GM20000 (cell line): ENCODE measurements around the gene RBMX2.
"Not testable (repeated sequence)": the region's sequence is repeated elsewhere in the genome, so short reads cannot be mapped to it uniquely, and the experiment has no call there.

ENCODE experiments used
- DNase-seq: peaks from one replicate; pipeline ENCODE4 v3.0.0; 2012; ENCODE audit warnings: low spot score
- TF ChIP-seq, protein P1 (sequence below): IDR thresholded peaks from 2 replicates; pipeline ENCODE4 v1.5.1; 2012; ENCODE audit warnings: mild to moderate bottlenecking, control low read depth; ENCODE audit errors: extremely low read depth, missing control alignments

Gene RBMX2, protein sequence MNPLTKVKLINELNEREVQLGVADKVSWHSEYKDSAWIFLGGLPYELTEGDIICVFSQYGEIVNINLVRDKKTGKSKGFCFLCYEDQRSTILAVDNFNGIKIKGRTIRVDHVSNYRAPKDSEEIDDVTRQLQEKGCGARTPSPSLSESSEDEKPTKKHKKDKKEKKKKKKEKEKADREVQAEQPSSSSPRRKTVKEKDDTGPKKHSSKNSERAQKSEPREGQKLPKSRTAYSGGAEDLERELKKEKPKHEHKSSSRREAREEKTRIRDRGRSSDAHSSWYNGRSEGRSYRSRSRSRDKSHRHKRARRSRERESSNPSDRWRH

DNA sequence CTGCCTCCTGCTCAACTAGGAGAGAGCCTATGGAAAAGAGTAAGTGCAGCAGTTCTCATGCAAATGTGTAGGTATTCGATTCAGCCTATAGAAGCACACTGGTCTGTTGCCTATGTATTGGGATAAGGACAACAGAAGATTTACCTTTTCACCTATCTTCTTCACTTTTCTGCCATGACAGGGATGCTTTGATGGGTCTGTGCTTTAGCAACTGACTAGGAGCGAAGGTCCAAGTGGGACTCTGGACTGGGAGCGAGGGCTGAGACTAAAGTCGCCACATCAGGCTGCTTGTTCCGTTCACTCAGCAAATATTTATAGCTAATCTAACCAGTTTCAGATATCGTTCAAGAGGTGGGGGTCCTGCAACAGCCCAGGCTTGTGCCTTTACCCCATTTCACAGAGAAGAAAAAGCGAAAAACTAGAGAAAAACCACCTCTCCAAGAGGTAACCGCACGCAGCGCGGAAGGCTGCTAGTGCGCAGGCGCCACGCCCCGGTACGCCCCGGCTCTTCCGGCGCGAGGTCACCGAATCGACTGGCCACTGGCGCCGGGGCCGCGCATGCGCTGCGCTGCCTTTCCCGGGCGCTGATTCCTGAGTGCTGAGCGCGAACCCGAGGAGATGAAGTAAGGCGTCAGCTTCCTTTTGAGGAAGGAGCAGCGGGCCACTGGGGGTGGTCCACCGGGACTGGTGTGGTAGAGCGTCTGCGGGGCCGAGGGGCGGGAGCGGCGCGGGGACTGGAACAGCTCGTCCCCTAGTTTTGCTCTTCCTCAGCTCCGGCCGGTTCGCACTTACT is at the start of gene RBMX2:
Gene RBMX2 (plus strand): TSS at position 573 of the 793 bp plus-strand sequence. CDS start 46 bp downstream, at position 619.
- peak; percentile 86 for DNase-seq
- TF ChIP-seq, protein P1, sequence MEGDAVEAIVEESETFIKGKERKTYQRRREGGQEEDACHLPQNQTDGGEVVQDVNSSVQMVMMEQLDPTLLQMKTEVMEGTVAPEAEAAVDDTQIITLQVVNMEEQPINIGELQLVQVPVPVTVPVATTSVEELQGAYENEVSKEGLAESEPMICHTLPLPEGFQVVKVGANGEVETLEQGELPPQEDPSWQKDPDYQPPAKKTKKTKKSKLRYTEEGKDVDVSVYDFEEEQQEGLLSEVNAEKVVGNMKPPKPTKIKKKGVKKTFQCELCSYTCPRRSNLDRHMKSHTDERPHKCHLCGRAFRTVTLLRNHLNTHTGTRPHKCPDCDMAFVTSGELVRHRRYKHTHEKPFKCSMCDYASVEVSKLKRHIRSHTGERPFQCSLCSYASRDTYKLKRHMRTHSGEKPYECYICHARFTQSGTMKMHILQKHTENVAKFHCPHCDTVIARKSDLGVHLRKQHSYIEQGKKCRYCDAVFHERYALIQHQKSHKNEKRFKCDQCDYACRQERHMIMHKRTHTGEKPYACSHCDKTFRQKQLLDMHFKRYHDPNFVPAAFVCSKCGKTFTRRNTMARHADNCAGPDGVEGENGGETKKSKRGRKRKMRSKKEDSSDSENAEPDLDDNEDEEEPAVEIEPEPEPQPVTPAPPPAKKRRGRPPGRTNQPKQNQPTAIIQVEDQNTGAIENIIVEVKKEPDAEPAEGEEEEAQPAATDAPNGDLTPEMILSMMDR = no peak

DNA sequence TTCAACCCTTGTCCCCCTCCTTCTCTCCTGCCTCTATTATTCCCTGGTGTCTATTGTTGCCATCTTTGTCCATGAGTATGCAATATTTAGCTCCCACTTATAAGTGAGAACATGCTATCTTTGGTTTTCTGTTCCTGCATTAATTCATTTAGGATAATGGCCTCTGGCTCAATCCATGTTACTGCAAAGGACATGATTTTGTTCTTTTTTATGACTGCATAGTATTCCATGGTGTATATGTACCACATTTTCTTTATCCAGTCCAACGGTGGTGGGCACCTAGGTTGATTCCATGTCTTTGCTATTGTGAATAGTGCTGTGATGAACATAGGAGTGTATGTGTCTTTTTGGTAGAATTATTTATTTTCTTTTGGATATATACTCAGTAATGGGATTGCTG is 49.7 kb upstream of the RBMX2 start:
- not testable (repeated sequence) for DNase-seq

DNA sequence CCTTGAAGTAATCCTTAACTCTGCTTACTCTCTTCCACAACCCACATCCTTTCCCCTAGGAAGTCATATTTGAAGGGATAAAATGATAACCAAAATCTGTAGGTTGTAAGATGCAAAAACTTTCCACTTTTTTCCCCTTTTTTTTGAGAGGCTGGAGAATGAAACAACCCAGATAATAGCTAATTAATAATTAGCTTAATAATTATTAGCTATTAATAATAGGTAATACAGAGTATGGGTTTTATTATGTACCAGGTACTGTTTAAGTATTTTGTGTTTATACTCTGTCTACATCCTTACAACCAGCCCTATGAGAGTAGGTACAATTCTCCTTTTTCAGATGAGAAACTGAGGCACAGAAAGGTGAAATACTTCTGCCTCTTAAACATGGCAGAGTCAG is 25.7 kb upstream of the RBMX2 start:
- TF ChIP-seq, protein P1 = no peak
- DNase-seq = no peak

DNA sequence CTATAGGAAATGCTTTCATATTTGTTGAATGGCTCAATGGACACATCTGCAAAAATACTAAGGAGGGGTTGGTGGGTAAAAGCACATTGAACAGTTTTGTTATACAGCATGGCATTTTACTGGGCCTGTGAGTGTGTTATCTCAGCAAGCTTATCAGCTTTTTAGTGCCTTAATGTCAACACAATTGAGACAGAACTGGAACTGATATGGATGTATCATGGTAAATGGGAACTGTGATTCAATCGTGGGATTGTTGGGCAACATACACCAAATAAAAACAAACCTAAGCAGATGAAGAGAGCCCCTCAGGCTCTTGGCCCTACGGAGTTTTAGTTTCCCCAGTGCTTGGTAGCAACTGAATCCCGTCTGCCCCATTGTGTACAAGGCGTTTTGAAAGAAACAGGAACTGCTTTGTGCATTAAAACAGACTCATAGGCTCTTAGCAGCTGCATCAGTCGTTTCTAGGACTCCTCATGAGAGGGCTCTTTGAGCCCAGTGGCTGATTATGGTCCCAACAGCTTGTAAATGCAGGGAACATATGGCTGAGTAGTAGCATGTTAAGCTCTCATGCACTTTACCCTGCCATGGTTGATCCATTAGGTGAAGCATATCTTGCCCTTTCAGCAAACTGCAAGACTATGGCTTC is 23.6 kb upstream of the RBMX2 start:
- no peak for DNase-seq
- TF ChIP-seq, protein P1 = no peak

DNA sequence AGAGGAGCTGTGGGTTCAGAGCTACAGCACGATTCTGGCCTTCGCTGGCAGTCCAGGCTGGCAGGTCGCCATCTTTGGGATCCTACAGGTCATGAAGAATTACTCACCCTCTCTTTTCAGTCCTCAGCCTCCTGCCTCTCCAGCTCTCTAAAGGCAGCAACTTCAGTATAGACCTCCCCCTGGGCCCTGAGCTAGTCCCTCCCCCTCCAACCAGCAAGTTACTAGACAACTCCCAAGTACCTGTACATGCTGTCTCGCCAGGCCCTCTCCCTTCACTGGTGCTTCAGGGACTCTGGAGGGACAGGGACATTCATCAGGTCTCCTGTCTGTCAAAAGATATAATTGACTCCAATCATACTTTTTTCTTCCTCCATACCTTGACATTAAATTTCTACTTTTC is 16.3 kb upstream of the RBMX2 start, which contains the start of gene GPR119:
Gene GPR119 (minus strand): TSS at position 155 of the 400 bp plus-strand sequence. CDS start 227 bp downstream, outside the sequence.
- TF ChIP-seq, protein P1 = no peak
- no peak for DNase-seq

DNA sequence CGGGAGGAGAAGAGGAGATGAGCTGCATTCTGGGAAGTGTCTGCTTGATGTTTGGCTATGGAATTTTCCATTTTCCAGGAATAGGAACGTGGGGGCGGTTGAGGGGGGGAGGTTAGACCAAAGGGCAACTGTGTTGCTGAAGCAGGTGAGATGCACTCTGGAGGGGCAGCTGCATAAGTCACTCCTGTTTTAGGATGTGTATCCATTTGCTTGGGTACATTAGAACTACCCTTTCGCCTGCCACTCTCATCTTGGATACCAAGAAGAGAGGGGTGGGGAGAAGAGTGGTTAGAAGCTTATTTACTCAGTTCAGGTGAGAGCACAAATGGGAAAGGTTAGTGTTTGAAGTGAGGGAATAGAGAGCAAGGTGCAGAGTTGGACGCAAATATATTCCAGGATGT is 15.4 kb upstream of the RBMX2 start:
- TF ChIP-seq, protein P1 = no peak
- no peak for DNase-seq

DNA sequence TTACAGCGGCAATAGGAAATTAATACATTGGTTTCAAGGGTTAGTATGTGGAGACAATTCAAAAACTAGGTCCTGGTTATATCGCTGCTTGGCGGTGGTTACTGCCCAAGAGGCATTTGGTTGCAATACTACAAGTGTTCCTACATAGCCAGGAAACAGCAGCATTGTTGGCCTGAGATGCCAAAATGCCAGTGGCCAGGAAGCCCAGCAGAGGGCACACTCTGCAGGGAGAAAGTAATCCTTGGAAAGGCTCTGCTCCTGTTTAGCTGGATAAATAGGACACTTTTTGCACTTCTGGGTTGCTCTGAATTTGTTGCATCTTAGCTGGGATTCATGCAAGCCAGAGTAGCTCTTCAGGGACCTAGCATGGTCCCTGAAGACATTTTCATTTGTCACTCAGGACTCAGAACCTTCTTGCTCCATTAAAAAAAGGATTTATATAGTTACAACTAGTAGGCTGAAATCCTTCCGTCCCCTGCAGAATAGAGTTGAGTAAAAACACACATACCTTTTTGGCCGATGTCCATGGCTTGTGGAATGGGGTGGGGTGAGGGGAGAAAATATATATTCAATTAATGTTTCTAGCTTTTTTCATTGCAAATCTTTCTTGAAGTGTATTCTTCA is 8.2 kb upstream of the RBMX2 start:
- peak; percentile 7 for DNase-seq
- TF ChIP-seq, protein P1 = peak; percentile 18
